HepG2 (cell line): ENCODE results near the gene BORCS5. TPM values are rescaled to one million over a fixed set of nuclear protein-coding genes. Genes with fewer than 3 reads are reported as not detected.

Source experiments
- AHDC1 ChIP-seq: sonication (generic); formaldehyde crosslinking; IDR thresholded peaks from 2 replicates; pipeline ENCODE4 v1.5.1; 2020; ENCODE audit warnings: mild to moderate bottlenecking, missing genetic modification reagents, borderline replicate concordance
- ATF3 ChIP-seq: sonication (generic); formaldehyde crosslinking; IDR thresholded peaks from 2 replicates; pipeline ENCODE4 v1.4.0; 2020; ENCODE audit warnings: missing genetic modification reagents
- BORCS8-MEF2B ChIP-seq: sonication (generic); formaldehyde crosslinking; IDR thresholded peaks from 2 replicates; pipeline ENCODE4 v1.8.0; 2022; ENCODE audit warnings: mild to moderate bottlenecking, missing genetic modification reagents
- CC2D1A ChIP-seq: sonication (generic); formaldehyde crosslinking; IDR thresholded peaks from 2 replicates; pipeline ENCODE4 v1.8.1; 2023; ENCODE audit warnings: mild to moderate bottlenecking, missing genetic modification reagents
- CCDC6 ChIP-seq: sonication (generic); formaldehyde crosslinking; IDR thresholded peaks from 2 replicates; pipeline ENCODE4 v1.8.1; 2022; ENCODE audit warnings: mild to moderate bottlenecking, missing genetic modification reagents, moderate library complexity
- CTCF ChIP-seq: sonication (generic); formaldehyde crosslinking; IDR thresholded peaks from 2 replicates; pipeline ENCODE4 v1.5.0; 2020; ENCODE audit warnings: mild to moderate bottlenecking, missing genetic modification reagents, moderate library complexity
- GTF3A ChIP-seq: sonication (generic); formaldehyde crosslinking; conservative IDR thresholded peaks from 2 replicates; pipeline ENCODE4 v1.4.0; 2020; ENCODE audit warnings: mild to moderate bottlenecking, missing genetic modification reagents
- KAT7 ChIP-seq: IDR thresholded peaks from 2 replicates; pipeline ENCODE4 v1.6.1; 2018; ENCODE audit warnings: borderline replicate concordance, missing compliant biosample characterization
- KDM5B ChIP-seq: sonication (generic); formaldehyde crosslinking; IDR thresholded peaks from 2 replicates; pipeline ENCODE4 v1.4.0; 2020; ENCODE audit warnings: missing genetic modification reagents, mild to moderate bottlenecking, borderline replicate concordance
- MTA3 ChIP-seq: sonication (generic); formaldehyde crosslinking; IDR thresholded peaks from 2 replicates; pipeline ENCODE4 v1.4.0; 2020; ENCODE audit warnings: missing genetic modification reagents
- NFIB ChIP-seq: sonication (generic); formaldehyde crosslinking; IDR thresholded peaks from 2 replicates; pipeline ENCODE4 v1.9.0; 2021; ENCODE audit warnings: missing genetic modification reagents, mild to moderate bottlenecking, borderline replicate concordance
- PLSCR1 ChIP-seq: sonication (generic); formaldehyde crosslinking; IDR thresholded peaks from 2 replicates; pipeline ENCODE4 v1.5.0; 2020; ENCODE audit warnings: missing genetic modification reagents, mild to moderate bottlenecking, borderline replicate concordance
- SIX4 ChIP-seq: sonication (generic); formaldehyde crosslinking; IDR thresholded peaks from 2 replicates; pipeline ENCODE4 v1.4.0; 2020; ENCODE audit warnings: missing genetic modification reagents
- SPEN ChIP-seq: sonication (generic); formaldehyde crosslinking; IDR thresholded peaks from 2 replicates; pipeline ENCODE4 v1.5.1; 2020; ENCODE audit warnings: low read depth, mild to moderate bottlenecking, missing genetic modification reagents
- TERF1 ChIP-seq: sonication (generic); formaldehyde crosslinking; IDR thresholded peaks from 2 replicates; pipeline ENCODE4 v1.8.0; 2022; ENCODE audit warnings: mild to moderate bottlenecking, missing genetic modification reagents, moderate library complexity
- ZBTB2 ChIP-seq: sonication (generic); formaldehyde crosslinking; IDR thresholded peaks from 2 replicates; pipeline ENCODE4 v1.8.0; 2022; ENCODE audit warnings: low read depth, missing genetic modification reagents
- ZBTB3 ChIP-seq: sonication (generic); formaldehyde crosslinking; IDR thresholded peaks from 2 replicates; pipeline ENCODE4 v1.4.0; 2020; ENCODE audit warnings: low read depth, mild to moderate bottlenecking, moderate library complexity, missing genetic modification reagents, borderline replicate concordance
- ZC3H4 ChIP-seq: sonication (generic); formaldehyde crosslinking; IDR thresholded peaks from 2 replicates; pipeline ENCODE4 v1.4.0; 2020; ENCODE audit warnings: missing genetic modification reagents, borderline replicate concordance
- ZMYM3 ChIP-seq: sonication (generic); formaldehyde crosslinking; IDR thresholded peaks from 2 replicates; pipeline ENCODE4 v1.5.1; 2020; ENCODE audit warnings: mild to moderate bottlenecking, missing genetic modification reagents
- polyA plus RNA-seq, 8 experiments: library from polyadenylated mRNA; depleted of rRNA in 3 of 8; stranded (reverse) in 7 of 8; unstranded in 1 of 8; fragments of >200 nt; fragmentation: Illumina TruSeq in 4 of 8; extraction: Trizol in 4 of 8; gene quantifications; 2 replicates each; pipeline versions ENCODE4 v1.2.1 to v1.2.3, GENCODE V29; 2011 to 2016; ENCODE audit warnings: low read depth in 4 of 8, missing spikeins in 1 of 8, mixed read lengths in 1 of 8; ENCODE audit not compliant: insufficient read depth in 1 of 8
- total RNA-seq, 5 experiments: library from RNA; depleted of rRNA; stranded (reverse); fragments of >200 nt; fragmentation: Illumina TruSeq; extraction: Trizol; gene quantifications; 2 replicates each; pipeline ENCODE4 v1.2.3, GENCODE V29; 2016; ENCODE audit warnings: low read depth in 1 of 5

BORCS5 gene
- total and polyA plus RNA-seq, 2 of the 13 experiments (the other 11 are each of a cell fraction or from before 2014, with no cell fraction given), result 3.9 to 4.7 TPM

- no peak for TF ChIP-seq ZMYM3 (CRISPR knock-in tag)
- no peak for TF ChIP-seq ZC3H4 (CRISPR knock-in tag)
- TF ChIP-seq KAT7 (CRISPR knock-in tag), result no peak
- no peak for TF ChIP-seq ATF3 (CRISPR knock-in tag)
- TF ChIP-seq CCDC6, result no peak
- TF ChIP-seq ZBTB2 (CRISPR knock-in tag), result no peak
- no peak for TF ChIP-seq TERF1 (CRISPR knock-in tag)
- no peak for TF ChIP-seq BORCS8-MEF2B (CRISPR knock-in tag)
- TF ChIP-seq GTF3A (CRISPR knock-in tag), result no peak
- TF ChIP-seq KDM5B (CRISPR knock-in tag), result no peak
- peak; percentile 80 for TF ChIP-seq CTCF (CRISPR knock-in tag)
- no peak for TF ChIP-seq SPEN (CRISPR knock-in tag)
- no peak for TF ChIP-seq PLSCR1 (CRISPR knock-in tag)
- TF ChIP-seq MTA3 (CRISPR knock-in tag), result no peak
- 0 out of 2 replicates have a peak, but pooled peaks have one; percentile 14 for TF ChIP-seq SIX4 (CRISPR knock-in tag)
- no peak for TF ChIP-seq ZBTB3
- no peak for TF ChIP-seq CC2D1A (CRISPR knock-in tag)
- no peak for TF ChIP-seq NFIB (CRISPR knock-in tag)
- TF ChIP-seq AHDC1 (CRISPR knock-in tag), result no peak
Observed at GRCh38 chr12:12327802-12328201, 29.1 kb upstream of the BORCS5 start (continued).
